ENCODE measurements around the gene NPAS3. TPM values are rescaled to one million over a fixed set of nuclear protein-coding genes. Genes with fewer than 3 reads are reported as not detected.

The NPAS3 gene
- total RNA-seq, 1 experiment from 2014 or later, result not detected

- TF ChIP-seq CTCF (IDR thresholded peaks at IDR 0.05 in 2 of 3, conservative IDR thresholded peaks at IDR 0.05 in 1 of 3; ENCODE audit: borderline replicate concordance in 1 of 3, insufficient read depth in 1 of 3, low read depth in 2 of 3, low read length in 2 of 3) (no peak), REST (IDR thresholded peaks at IDR 0.05; ENCODE audit: low read depth) (no peak)
Measured at GRCh38 chr14:33774161-33774560, 835.5 kb downstream of the NPAS3 start (continued).

DNA sequence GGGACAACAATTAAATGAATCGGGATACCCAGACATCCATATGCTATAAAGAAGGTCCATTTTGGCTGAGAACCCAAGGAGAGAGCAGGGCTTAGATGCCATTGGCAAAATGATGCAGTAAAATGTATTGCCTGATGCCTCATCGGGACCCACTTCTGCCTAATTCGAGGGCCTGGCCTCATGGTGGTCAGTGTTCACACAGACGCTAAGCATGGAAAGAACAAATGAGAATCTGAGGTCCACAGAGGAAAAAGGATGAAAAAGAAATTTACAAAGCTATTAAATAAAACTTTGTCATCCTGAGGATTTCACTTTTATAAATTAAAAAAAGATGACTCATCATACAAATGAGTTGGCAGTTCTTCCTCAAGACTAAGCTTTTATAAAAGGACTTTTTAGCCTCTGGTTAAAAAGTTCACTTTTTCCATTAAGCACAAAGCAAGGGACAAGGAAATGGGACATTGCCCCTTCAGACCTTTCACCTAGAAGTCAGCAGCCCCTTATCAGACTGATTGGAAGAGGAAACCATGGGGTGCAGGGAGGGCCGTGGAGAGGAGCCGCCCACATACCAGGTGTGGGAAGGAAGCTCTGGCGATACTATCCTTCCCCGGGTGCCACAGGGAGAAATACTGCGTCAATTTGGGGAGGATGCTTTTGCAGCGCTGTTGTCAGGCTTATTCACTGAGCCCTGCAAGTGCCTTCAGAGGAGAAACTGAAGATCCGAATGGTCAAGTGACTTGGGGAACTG lies 836.2 kb downstream of the NPAS3 start:
- intact Hi-C loops (cut with micrococcal nuclease), result no loop called here

More for the DNA sequence above, 836.2 kb downstream of the NPAS3 start:
- Histone ChIP-seq H3K9me2 (ENCODE audit: insufficient read depth) (no peaks in the 10 kb centered on the region), H4K20me1 (ENCODE audit: insufficient read depth) (no peaks in the 10 kb centered on the region), H2AFZ (ENCODE audit: low read depth, low read length, poor library complexity, severe bottlenecking) (no peak overlapping the region), H3K4me3 (replicated peaks in 1 of 2; ENCODE audit: low read depth in 1 of 2, low read length in 2 of 2) (no peak overlapping the region), H3K79me2 (ENCODE audit: insufficient read depth, low read length) (no peaks in the 10 kb centered on the region), H3K9ac (ENCODE audit: low read length) (no peak overlapping the region), H3K9me3 (ENCODE audit: control insufficient read depth in 1 of 2, insufficient read depth in 1 of 2, low read depth in 1 of 2, low read length in 2 of 2) (no peaks in the 10 kb centered on the region), H3K36me3 (ENCODE audit: control insufficient read depth in 1 of 2, insufficient read depth in 2 of 2, low read length in 2 of 2) (no peaks in the 10 kb centered on the region), H3K4me2 (ENCODE audit: low read length) (no peak overlapping the region), H3K27ac (ENCODE audit: low read depth, low read length) (no peak overlapping the region), H3K4me1 (ENCODE audit: control insufficient read depth in 1 of 2, insufficient read depth in 2 of 2, low read length in 2 of 2) (no peaks in the 10 kb centered on the region), H3K27me3 (ENCODE audit: insufficient read depth, low read length) (peaks cover 17% of the 10 kb centered on the region)
- CTCF ChIA-PET, result no interaction called here
- POLR2A ChIA-PET, result no interaction called here
- ATAC-seq, result no peak
- RAD21 ChIA-PET (ENCODE audit: low non-redundant PET in 1 of 2, low total read pairs in 2 of 2, uncharacterized antibody in 2 of 2, unreplicated experiment in 2 of 2), result no interaction called here
- no peak for TF ChIP-seq POLR2A (IDR thresholded peaks at IDR 0.05; ENCODE audit: borderline replicate concordance, extremely low read depth, insufficient read depth, insufficient read length)
- TF ChIP-seq FOSL1 (IDR thresholded peaks at IDR 0.05; ENCODE audit: low read depth), result no peak
- no peak for TF ChIP-seq POLR2AphosphoS5 (IDR thresholded peaks at IDR 0.05; ENCODE audit: low read depth, low read length)
- TF ChIP-seq TCF7L2 (IDR thresholded peaks at IDR 0.05; ENCODE audit: borderline replicate concordance, extremely low read depth, insufficient read depth, insufficient read length), result no peak
- TF ChIP-seq EZH2phosphoT487 (IDR thresholded peaks at IDR 0.05; ENCODE audit: borderline replicate concordance), result no peak
- TF ChIP-seq ZFX (IDR thresholded peaks at IDR 0.05), result no peak
- no peak for TF ChIP-seq SP1 (IDR thresholded peaks at IDR 0.05; ENCODE audit: low read depth)
- no peak for TF ChIP-seq MAX (IDR thresholded peaks at IDR 0.05)
- no peak for TF ChIP-seq EGR1 (IDR thresholded peaks at IDR 0.05; ENCODE audit: low read depth)
- BruUV-seq (replicated peaks), result no TSS peak
- DNase-seq (ENCODE audit: low read depth, low spot score), result no peak
